ENCODE measurements around the gene KLHL5. TPM values are rescaled to one million over a fixed set of nuclear protein-coding genes. Genes with fewer than 3 reads are reported as not detected.

KLHL5 gene
- total RNA-seq, 1 experiment from 2014 or later: 115 TPM

DNA sequence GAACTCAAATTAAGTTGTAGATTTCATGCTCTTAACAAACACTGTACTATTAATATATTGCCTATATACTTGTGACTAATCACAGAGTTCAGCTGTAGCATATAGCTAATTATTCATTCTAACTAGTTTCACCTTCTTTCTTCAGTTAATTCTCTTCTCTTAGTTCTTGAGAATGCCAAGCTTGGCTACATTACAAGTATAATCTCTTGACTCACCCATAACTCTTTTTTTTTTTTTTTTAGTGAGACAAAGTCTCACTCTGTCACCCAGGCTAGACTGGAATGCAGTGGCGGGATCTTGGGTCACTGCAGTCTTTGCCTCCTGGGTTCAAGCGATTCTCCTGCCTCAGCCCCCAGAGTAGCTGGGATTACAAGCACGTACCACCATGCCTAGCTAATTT, 5.4 kb downstream of the KLHL5 start:
- Histone ChIP-seq H4K20me1 (ENCODE audit: insufficient read depth) (peaks cover 10% of the 10 kb centered on the region), H3K9me3 (ENCODE audit: insufficient read depth, low read depth) (no peaks in the 10 kb centered on the region), H3K4me1 (replicated peaks; ENCODE audit: insufficient read depth) (no peaks in the 10 kb centered on the region), H3K27ac (no peak overlapping the region), H3K27me3 (ENCODE audit: insufficient read depth, low read depth) (no peaks in the 10 kb centered on the region), H3K79me2 (ENCODE audit: low read depth) (peaks cover 79% of the 10 kb centered on the region), H3K4me3 (no peak overlapping the region), H3K36me3 (ENCODE audit: low read depth) (peaks cover 7% of the 10 kb centered on the region), H3K9me2 (ENCODE audit: insufficient read depth) (no peaks in the 10 kb centered on the region; the same call in 1 of the 2 replicates), H2AFZ (no peak overlapping the region), H3F3A (ENCODE audit: insufficient read depth, low read depth) (no peaks in the 10 kb centered on the region), H3K4me2 (no peak overlapping the region)
- BruUV-seq (replicated peaks): no TSS peak
- DNase-seq: no peak
- intact Hi-C loops (cut with micrococcal nuclease; ENCODE audit: unreplicated experiment): no loop called here
- CTCF ChIA-PET: no interaction called here
- POLR2A ChIA-PET (ENCODE audit: unreplicated experiment): no interaction called here
- TF ChIP-seq EZH2 (IDR thresholded peaks at IDR 0.05; ENCODE audit: low read depth) (no peak), CTCF (conservative IDR thresholded peaks at IDR 0.05) (no peak)

DNA sequence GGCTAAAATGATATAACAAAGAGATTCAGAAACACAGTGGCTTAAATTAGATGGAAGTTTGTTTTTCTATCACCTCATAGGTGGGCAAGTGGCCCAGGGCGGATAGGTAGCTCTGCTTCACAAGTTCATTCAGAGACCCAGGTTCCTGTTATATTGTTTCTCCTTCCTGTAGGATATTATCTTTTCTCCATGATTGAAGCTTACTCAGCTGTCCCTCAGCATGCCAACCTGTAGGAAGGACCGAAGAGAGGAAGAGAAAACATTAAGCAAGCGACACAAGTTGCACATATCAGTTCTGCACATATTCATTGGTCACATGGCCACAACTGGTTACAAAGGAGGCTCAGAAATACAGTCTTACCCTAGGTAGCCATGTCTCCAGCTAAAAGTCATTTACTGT, 6.9 kb downstream of the KLHL5 start:
- H4K20me1 ChIP-seq (ENCODE audit: insufficient read depth): peaks cover 9% of the 10 kb centered on the region; the same call in 1 of the 2 replicates
- H3K9me2 ChIP-seq (ENCODE audit: insufficient read depth): no peaks in the 10 kb centered on the region; the same call in 1 of the 2 replicates
- no peak for TF ChIP-seq CTCF (conservative IDR thresholded peaks at IDR 0.05)
- no peak for TF ChIP-seq EZH2 (IDR thresholded peaks at IDR 0.05; ENCODE audit: low read depth)
- H3K27me3 ChIP-seq (ENCODE audit: insufficient read depth, low read depth): no peaks in the 10 kb centered on the region
- no peak for DNase-seq
- POLR2A ChIA-PET (ENCODE audit: unreplicated experiment): no interaction called here
- H3K9me3 ChIP-seq (ENCODE audit: insufficient read depth, low read depth): no peaks in the 10 kb centered on the region
- peaks cover 73% of the 10 kb centered on the region for H3K79me2 ChIP-seq (ENCODE audit: low read depth)
- H3K4me2 ChIP-seq: no peak overlapping the region
- no peak overlapping the region for H3K27ac ChIP-seq
- no peaks in the 10 kb centered on the region for H3K4me1 ChIP-seq (replicated peaks; ENCODE audit: insufficient read depth)
- H2AFZ ChIP-seq: no peak overlapping the region
- intact Hi-C loops (cut with micrococcal nuclease; ENCODE audit: unreplicated experiment): no loop called here
- peaks cover 4% of the 10 kb centered on the region for H3K36me3 ChIP-seq (ENCODE audit: low read depth)
- H3F3A ChIP-seq (ENCODE audit: insufficient read depth, low read depth): no peaks in the 10 kb centered on the region; the same call in 1 of the 2 replicates
- no TSS peak for BruUV-seq (replicated peaks)
- CTCF ChIA-PET: no interaction called here
- H3K4me3 ChIP-seq: no peak overlapping the region

DNA sequence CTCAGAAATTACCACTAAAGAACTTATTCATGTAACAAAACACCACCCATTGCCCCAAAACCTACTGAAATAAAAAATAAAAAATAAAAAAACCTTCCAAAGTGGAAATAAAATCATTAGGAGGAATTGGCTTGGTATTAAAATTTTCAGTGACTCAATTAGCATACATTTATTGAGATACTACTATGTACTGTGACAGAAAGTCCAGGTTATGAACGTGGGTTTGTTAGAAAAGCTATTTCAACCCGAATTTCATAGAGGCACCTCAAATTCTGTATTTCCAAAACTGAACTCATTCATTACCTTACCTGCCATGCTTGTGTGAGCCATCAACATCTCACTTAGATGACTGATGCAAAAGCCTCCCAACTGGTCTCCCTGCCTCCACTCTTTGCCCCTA, 16.8 kb downstream of the KLHL5 start:
- peaks cover 4% of the 10 kb centered on the region; the same call in 1 of the 2 replicates for H3F3A ChIP-seq (ENCODE audit: insufficient read depth, low read depth)
- intact Hi-C loops (cut with micrococcal nuclease; ENCODE audit: unreplicated experiment): no loop called here
- H3K79me2 ChIP-seq (ENCODE audit: low read depth): peaks cover 16% of the 10 kb centered on the region
- no peaks in the 10 kb centered on the region for H3K9me2 ChIP-seq (ENCODE audit: insufficient read depth)
- no peaks in the 10 kb centered on the region for H3K27me3 ChIP-seq (ENCODE audit: insufficient read depth, low read depth)
- peaks cover 3% of the 10 kb centered on the region; the same call in 1 of the 2 replicates for H4K20me1 ChIP-seq (ENCODE audit: insufficient read depth)
- no peak overlapping the region for H3K4me2 ChIP-seq
- peaks cover 26% of the 10 kb centered on the region for H3K36me3 ChIP-seq (ENCODE audit: low read depth)
- no peak overlapping the region for H3K27ac ChIP-seq
- H3K4me3 ChIP-seq: no peak overlapping the region
- ChIA-PET POLR2A (ENCODE audit: unreplicated experiment) (no interaction called here), CTCF (no interaction called here)
- no peak for DNase-seq
- TF ChIP-seq CTCF (conservative IDR thresholded peaks at IDR 0.05): no peak
- no peak for TF ChIP-seq EZH2 (IDR thresholded peaks at IDR 0.05; ENCODE audit: low read depth)
- no peaks in the 10 kb centered on the region; the same call in 1 of the 2 replicates for H3K9me3 ChIP-seq (ENCODE audit: insufficient read depth, low read depth)
- no TSS peak for BruUV-seq (replicated peaks)
- no peaks in the 10 kb centered on the region for H3K4me1 ChIP-seq (replicated peaks; ENCODE audit: insufficient read depth)
- no peak overlapping the region for H2AFZ ChIP-seq

Data from PC-9 (cell line).